GM12878 (cell line): ENCODE results near the gene TERB1. TPM values are rescaled to one million over a fixed set of nuclear protein-coding genes. Genes with fewer than 3 reads are reported as not detected.

Experiments used
- ATAC-seq: fragments of 200-7000 bp; cut with Tn5 transposase; 3 replicates; pipeline ENCODE4 v1.9.1; 2020; ENCODE audit warnings: mild to moderate bottlenecking, moderate library complexity
- BruUV-seq: library from RNA; stranded (reverse); fragments of 400-500 nt; replicated peaks from 2 replicates; lab custom pipeline; 2021; lab: Mats Ljungman, UMichigan
- CTCF ChIA-PET: fragments of 300-600 bp; sonication (Branson Sonifier 250); formaldehyde crosslinking; extraction: SDS; loops from one replicate; lab custom pipeline; 2021; ENCODE audit warnings: inconsistent platforms; lab: Yijun Ruan, JAX
- POLR2A ChIA-PET: fragments of 350-600 bp; formaldehyde crosslinking; extraction: SDS; loops from one replicate; lab custom pipeline; 2021; ENCODE audit warnings: inconsistent platforms; lab: Charles Lee
- RAD21 ChIA-PET: fragments of 300-600 bp; sonication (Branson Sonifier 250); formaldehyde crosslinking; loops from one replicate; lab custom pipeline; 2023; ENCODE audit warnings: antibody characterized with exemption; ENCODE audit not compliant: unreplicated experiment; lab: Charles Lee
- SMC1A ChIA-PET: fragments of 300-600 bp; sonication (Branson Sonifier 250); formaldehyde crosslinking; loops from one replicate; lab custom pipeline; 2023; ENCODE audit not compliant: unreplicated experiment, uncharacterized antibody; lab: Charles Lee
- DNase-seq: peaks from one replicate; pipeline ENCODE4 v3.0.0-alpha.2; 2011; ENCODE audit warnings: low read depth, low spot score
- FAIRE-seq: peaks from 3 replicates; lab custom pipeline; 2011; peaks lifted over from hg19 to GRCh38; lab: Jason Lieb, UNC
- H2AFZ ChIP-seq: 2 replicates; pipeline ENCODE4 v1.6.0; 2011; ENCODE audit warnings: low read depth, low read length, control low read depth; ENCODE audit not compliant: control insufficient read depth
- H3K27ac ChIP-seq: 2 replicates; pipeline ENCODE4 v1.5.1; 2011; ENCODE audit warnings: control low read depth; ENCODE audit not compliant: control insufficient read depth, insufficient read depth
- H3K27me3 ChIP-seq, 2 experiments: replicated peaks in 1 of 2; 2 replicates each; pipeline versions ENCODE4 v1.6.0 to v1.6.1; 2011; ENCODE audit warnings: low read length in 1 of 2; ENCODE audit not compliant: control insufficient read depth in 2 of 2, insufficient read depth in 2 of 2
- H3K36me3 ChIP-seq, 2 experiments: 2 replicates each; pipeline ENCODE4 v1.5.1; 2011; ENCODE audit warnings: low read length in 1 of 2; ENCODE audit not compliant: control insufficient read depth in 2 of 2, insufficient read depth in 2 of 2
- H3K4me1 ChIP-seq: 2 replicates; pipeline ENCODE4 v1.6.1; 2011; ENCODE audit warnings: mild to moderate bottlenecking, low read length, moderate library complexity, mixed read lengths; ENCODE audit not compliant: control insufficient read depth, insufficient read depth
- H3K4me2 ChIP-seq: 2 replicates; pipeline ENCODE4 v1.6.0; 2011; ENCODE audit warnings: control low read depth; ENCODE audit not compliant: control insufficient read depth, insufficient read depth
- H3K4me3 ChIP-seq: fragments of 200-600 bp; sonication (generic); 2 replicates; pipeline ENCODE4 v1.5.1; 2016
- H3K79me2 ChIP-seq: 2 replicates; pipeline ENCODE4 v1.6.0; 2011; ENCODE audit warnings: low read length; ENCODE audit not compliant: control insufficient read depth, insufficient read depth
- H3K9ac ChIP-seq: 2 replicates; pipeline ENCODE4 v1.8.0; 2011; ENCODE audit warnings: low read length, control low read depth, mixed read lengths; ENCODE audit not compliant: control insufficient read depth, insufficient read depth
- H3K9me3 ChIP-seq: replicated peaks from 3 replicates; pipeline ENCODE4 v1.5.1; 2011; ENCODE audit warnings: mild to moderate bottlenecking, low read length; ENCODE audit not compliant: control insufficient read depth, insufficient read depth
- H4K20me1 ChIP-seq: 2 replicates; pipeline ENCODE4 v1.6.0; 2011; ENCODE audit not compliant: control insufficient read depth, insufficient read depth
- BHLHE40 ChIP-seq, 2 experiments: fragments of 450-650 bp in 1 of 2; IDR thresholded peaks; 2 replicates each; pipeline ENCODE4 v1.6.1; 2011 to 2017; ENCODE audit warnings: low read depth in 2 of 2, borderline replicate concordance in 1 of 2, improper control_type of control experiment in 1 of 2, low read length in 1 of 2, mild to moderate bottlenecking in 1 of 2
- CBX3 ChIP-seq: fragments of 200-600 bp; sonication (generic); IDR thresholded peaks from 2 replicates; pipeline ENCODE4 v1.6.1; 2016; ENCODE audit warnings: low read depth, borderline replicate concordance
- CREB1 ChIP-seq: IDR thresholded peaks from 2 replicates; pipeline ENCODE4 v1.6.1; 2012; ENCODE audit warnings: low read depth, mild to moderate bottlenecking, inconsistent platforms
- EZH2 ChIP-seq: IDR thresholded peaks from 2 replicates; pipeline ENCODE4 v1.6.1; 2012; ENCODE audit warnings: low read depth, mild to moderate bottlenecking, control low read depth, inconsistent platforms, low read length, borderline replicate concordance; ENCODE audit not compliant: control insufficient read depth
- FOS ChIP-seq: IDR thresholded peaks from 3 replicates; pipeline ENCODE4 v1.6.1; 2011; ENCODE audit warnings: borderline replicate concordance; ENCODE audit not compliant: insufficient read length; ENCODE audit errors: extremely low read depth
- GATAD2B ChIP-seq: fragments of 450-650 bp; conservative IDR thresholded peaks from 2 replicates; pipeline ENCODE4 v1.6.1; 2017; ENCODE audit warnings: low read depth, mild to moderate bottlenecking, moderate library complexity
- JUND ChIP-seq: IDR thresholded peaks from 2 replicates; pipeline ENCODE4 v1.6.1; 2012; ENCODE audit warnings: low read depth, mild to moderate bottlenecking, low read length, improper control_type of control experiment, moderate library complexity
- MEF2B ChIP-seq: fragments of 450-650 bp; IDR thresholded peaks from 2 replicates; pipeline ENCODE4 v1.6.1; 2018; ENCODE audit warnings: mild to moderate bottlenecking, moderate library complexity; ENCODE audit not compliant: partially characterized antibody, poor library complexity, severe bottlenecking
- MTA2 ChIP-seq: fragments of 450-650 bp; IDR thresholded peaks from 2 replicates; pipeline ENCODE4 v1.6.1; 2016; ENCODE audit warnings: low read depth, mild to moderate bottlenecking, moderate library complexity
- NFYB ChIP-seq: IDR thresholded peaks from 2 replicates; pipeline ENCODE4 v1.6.1; 2011; ENCODE audit warnings: low read depth, mild to moderate bottlenecking, low read length, improper control_type of control experiment, moderate library complexity; ENCODE audit not compliant: insufficient read depth
- SIX5 ChIP-seq: IDR thresholded peaks from 2 replicates; pipeline ENCODE4 v1.6.1; 2011; ENCODE audit warnings: mild to moderate bottlenecking, low read depth, low read length, moderate library complexity; ENCODE audit not compliant: severe bottlenecking
- TCF3 ChIP-seq: IDR thresholded peaks from 2 replicates; pipeline ENCODE4 v1.6.1; 2012; ENCODE audit warnings: low read depth, mild to moderate bottlenecking, low read length, borderline replicate concordance; ENCODE audit not compliant: insufficient read depth
- WRNIP1 ChIP-seq: IDR thresholded peaks from 2 replicates; pipeline ENCODE4 v1.6.1; 2011; ENCODE audit warnings: low read depth, low read length, improper control_type of control experiment, borderline replicate concordance
- WGBS: methylation state at CpG from one replicate; pipeline ENCODE4 v1.1.6; 2016; ENCODE audit warnings: low lambda C conversion rate; ENCODE audit not compliant: insufficient replicate concordance, insufficient coverage; ENCODE audit errors: missing lambda C conversion rate; 5-methylcytosine and 5-hydroxymethylcytosine counted together
- in situ Hi-C: fragments of 300-500 bp; cut with MboI; formaldehyde crosslinking; loops from 9 replicates; pipeline ENCODE4 v1.14.3; 2018; ENCODE audit warnings: mixed read lengths
- intact Hi-C: fragments of 100-400 bp; cut with micrococcal nuclease; formaldehyde crosslinking; loops from one replicate; pipeline ENCODE4 v1.14.2; 2022; ENCODE audit not compliant: unreplicated experiment
- polyA plus RNA-seq, 11 experiments: library from polyadenylated mRNA; depleted of rRNA in 4 of 11; unstranded in 6 of 11; stranded (reverse) in 5 of 11; fragments of >200 nt; fragmentation: Nextera tagmentation in 4 of 11; fragmentation: Illumina TruSeq in 1 of 11; extraction: Ambion mirVana in 4 of 11; extraction: Trizol in 1 of 11; gene quantifications; 1 replicate in 1 of 11; 2 replicates in 10 of 11; pipeline versions ENCODE4 v1.2.1 to v1.2.3, GENCODE V29; 2011 to 2016; ENCODE audit warnings: inconsistent platforms in 2 of 11, missing spikeins in 2 of 11, low read depth in 1 of 11
- total RNA-seq, 4 experiments: library from RNA; depleted of rRNA in 3 of 4; stranded (reverse); fragments of >200 nt in 3 of 4; fragmentation: Illumina TruSeq in 1 of 4; extraction: Trizol in 1 of 4; gene quantifications; 2 replicates each; pipeline versions ENCODE4 v1.2.1 to v1.2.3, GENCODE V29; 2013 to 2021
- TF ChIP-seq, protein P1 (sequence below): fragments of 450-650 bp; formaldehyde crosslinking; IDR thresholded peaks from 2 replicates; pipeline ENCODE4 v1.4.0; 2022; ENCODE audit warnings: mild to moderate bottlenecking, moderate library complexity
- TF ChIP-seq, protein P2 (sequence below): IDR thresholded peaks from 2 replicates; pipeline ENCODE4 v1.6.1; 2011; ENCODE audit warnings: low read depth, mild to moderate bottlenecking, low read length, moderate library complexity, borderline replicate concordance; ENCODE audit errors: extremely low read depth
- TF ChIP-seq, protein P3 (sequence below): fragments of 450-650 bp; formaldehyde crosslinking; IDR thresholded peaks from 2 replicates; pipeline ENCODE4 v1.5.0; 2022; ENCODE audit warnings: mild to moderate bottlenecking, missing genetic modification characterization

The TERB1 gene
- total and polyA plus RNA-seq, 10 of the 15 experiments (the other 5 are each of a cell fraction or from before 2014, with no cell fraction given): 0.03 to 0.10 (median 0.06) TPM; not detected in 7

DNA sequence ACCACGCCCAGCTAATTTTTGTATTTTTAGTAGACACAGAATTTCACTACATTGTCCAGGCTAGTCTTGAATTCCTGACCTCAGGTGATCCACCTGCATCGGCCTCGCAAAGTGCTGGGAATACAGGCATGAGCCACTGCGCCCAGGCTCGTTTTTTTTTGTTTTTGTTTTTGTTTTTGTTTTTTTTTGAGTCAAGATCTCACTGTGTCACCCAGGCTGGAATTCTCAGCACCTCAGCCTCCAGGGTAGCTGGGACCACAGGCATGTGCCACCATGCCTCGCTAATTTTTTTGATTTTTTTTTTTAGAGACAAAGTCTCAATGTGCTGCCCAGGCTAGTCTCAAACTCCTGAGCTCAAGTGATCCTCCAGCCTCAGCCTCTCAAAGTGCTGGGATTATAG, 87.3 kb downstream of the TERB1 start:
- Histone ChIP-seq H4K20me1 (0 out of 2 replicates have a peak, but pooled peaks cover 2% of the 10 kb centered on the region), H3K4me2 (no peak overlapping the region), H3K9ac (no peak overlapping the region), H3K79me2 (no peaks in the 10 kb centered on the region), H3K27me3 (no peaks in the 10 kb centered on the region), H3K4me1 (no peaks in the 10 kb centered on the region), H3K27ac (no peak overlapping the region), H3K9me3 (no peaks in the 10 kb centered on the region; the same call in 2 of the 3 replicates), H3K4me3 (no peak overlapping the region), H2AFZ (no peak overlapping the region), H3K36me3 (no peaks in the 10 kb centered on the region; a peak in 1 of 4 replicates)
- ATAC-seq (no peak), FAIRE-seq (no peak), DNase-seq (no peak)
- CTCF ChIA-PET: interaction anchor here (0.9 kb wide), 1 partner anchor 22 kb away, joined by 4 read pairs; no protein-coding TSS in a partner anchor
- RAD21 ChIA-PET: no interaction called here
- no TSS peak for BruUV-seq
- SMC1A ChIA-PET: no interaction called here
- POLR2A ChIA-PET: interaction anchor here (0.7 kb wide), 1 partner anchor 154 kb away, joined by 4 read pairs; no protein-coding TSS in a partner anchor
- intact Hi-C loops (no loop called here), in situ Hi-C loops (no loop called here)
- 64% methylated on average over 6 of the region's 6 CpGs for WGBS
- TF ChIP-seq MEF2B (no peak), TCF3 (no peak), JUND (no peak), FOS (no peak), MTA2 (no peak), NFYB (no peak), CREB1 (no peak), SIX5 (no peak), CBX3 (no peak), WRNIP1 (no peak), EZH2 (no peak), GATAD2B (no peak), BHLHE40 (IDR thresholded peaks at IDR 0.05; ENCODE audit: borderline replicate concordance in 1 of 2, low read depth in 2 of 2, low read length in 1 of 2) (no peak)
- TF ChIP-seq, protein P1, sequence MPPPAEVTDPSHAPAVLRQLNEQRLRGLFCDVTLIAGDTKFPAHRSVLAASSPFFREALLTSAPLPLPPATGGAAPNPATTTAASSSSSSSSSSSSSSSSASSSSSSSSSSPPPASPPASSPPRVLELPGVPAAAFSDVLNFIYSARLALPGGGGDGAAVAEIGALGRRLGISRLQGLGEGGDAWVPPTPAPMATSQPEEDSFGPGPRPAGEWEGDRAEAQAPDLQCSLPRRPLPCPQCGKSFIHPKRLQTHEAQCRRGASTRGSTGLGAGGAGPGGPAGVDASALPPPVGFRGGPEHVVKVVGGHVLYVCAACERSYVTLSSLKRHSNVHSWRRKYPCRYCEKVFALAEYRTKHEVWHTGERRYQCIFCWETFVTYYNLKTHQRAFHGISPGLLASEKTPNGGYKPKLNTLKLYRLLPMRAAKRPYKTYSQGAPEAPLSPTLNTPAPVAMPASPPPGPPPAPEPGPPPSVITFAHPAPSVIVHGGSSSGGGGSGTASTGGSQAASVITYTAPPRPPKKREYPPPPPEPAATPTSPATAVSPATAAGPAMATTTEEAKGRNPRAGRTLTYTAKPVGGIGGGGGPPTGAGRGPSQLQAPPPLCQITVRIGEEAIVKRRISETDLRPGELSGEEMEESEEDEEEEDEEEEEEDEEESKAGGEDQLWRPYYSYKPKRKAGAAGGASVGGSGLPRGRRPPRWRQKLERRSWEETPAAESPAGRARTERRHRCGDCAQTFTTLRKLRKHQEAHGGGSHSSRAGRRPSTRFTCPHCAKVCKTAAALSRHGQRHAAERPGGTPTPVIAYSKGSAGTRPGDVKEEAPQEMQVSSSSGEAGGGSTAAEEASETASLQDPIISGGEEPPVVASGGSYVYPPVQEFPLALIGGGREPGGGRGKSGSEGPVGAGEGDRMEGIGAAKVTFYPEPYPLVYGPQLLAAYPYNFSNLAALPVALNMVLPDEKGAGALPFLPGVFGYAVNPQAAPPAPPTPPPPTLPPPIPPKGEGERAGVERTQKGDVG (CRISPR knock-in tag): no peak
- TF ChIP-seq, protein P2, sequence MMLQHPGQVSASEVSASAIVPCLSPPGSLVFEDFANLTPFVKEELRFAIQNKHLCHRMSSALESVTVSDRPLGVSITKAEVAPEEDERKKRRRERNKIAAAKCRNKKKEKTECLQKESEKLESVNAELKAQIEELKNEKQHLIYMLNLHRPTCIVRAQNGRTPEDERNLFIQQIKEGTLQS: no peak
- TF ChIP-seq, protein P3, sequence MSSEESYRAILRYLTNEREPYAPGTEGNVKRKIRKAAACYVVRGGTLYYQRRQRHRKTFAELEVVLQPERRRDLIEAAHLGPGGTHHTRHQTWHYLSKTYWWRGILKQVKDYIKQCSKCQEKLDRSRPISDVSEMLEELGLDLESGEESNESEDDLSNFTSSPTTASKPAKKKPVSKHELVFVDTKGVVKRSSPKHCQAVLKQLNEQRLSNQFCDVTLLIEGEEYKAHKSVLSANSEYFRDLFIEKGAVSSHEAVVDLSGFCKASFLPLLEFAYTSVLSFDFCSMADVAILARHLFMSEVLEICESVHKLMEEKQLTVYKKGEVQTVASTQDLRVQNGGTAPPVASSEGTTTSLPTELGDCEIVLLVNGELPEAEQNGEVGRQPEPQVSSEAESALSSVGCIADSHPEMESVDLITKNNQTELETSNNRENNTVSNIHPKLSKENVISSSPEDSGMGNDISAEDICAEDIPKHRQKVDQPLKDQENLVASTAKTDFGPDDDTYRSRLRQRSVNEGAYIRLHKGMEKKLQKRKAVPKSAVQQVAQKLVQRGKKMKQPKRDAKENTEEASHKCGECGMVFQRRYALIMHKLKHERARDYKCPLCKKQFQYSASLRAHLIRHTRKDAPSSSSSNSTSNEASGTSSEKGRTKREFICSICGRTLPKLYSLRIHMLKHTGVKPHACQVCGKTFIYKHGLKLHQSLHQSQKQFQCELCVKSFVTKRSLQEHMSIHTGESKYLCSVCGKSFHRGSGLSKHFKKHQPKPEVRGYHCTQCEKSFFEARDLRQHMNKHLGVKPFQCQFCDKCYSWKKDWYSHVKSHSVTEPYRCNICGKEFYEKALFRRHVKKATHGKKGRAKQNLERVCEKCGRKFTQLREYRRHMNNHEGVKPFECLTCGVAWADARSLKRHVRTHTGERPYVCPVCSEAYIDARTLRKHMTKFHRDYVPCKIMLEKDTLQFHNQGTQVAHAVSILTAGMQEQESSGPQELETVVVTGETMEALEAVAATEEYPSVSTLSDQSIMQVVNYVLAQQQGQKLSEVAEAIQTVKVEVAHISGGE (CRISPR knock-in tag): no peak
